ENCODE data around the gene CYP4B1.
"Not testable (repeated sequence)": the region's sequence is repeated elsewhere in the genome, so short reads cannot be mapped to it uniquely, and the experiment has no call there.

Gene CYP4B1

GRCh38 chr1:46774297-46774696 is 24.5 kb upstream of the CYP4B1 start:
- no peak overlapping the region for H3K9ac ChIP-seq (ENCODE audit: insufficient read length)
- peaks cover 6% of the 10 kb centered on the region; the same call in 1 of the 2 replicates for H3K9me3 ChIP-seq (ENCODE audit: low read depth, low read length)
- TF ChIP-seq EZH2 (IDR thresholded peaks at IDR 0.05) (no peak), POLR2AphosphoS5 (IDR thresholded peaks at IDR 0.05; ENCODE audit: borderline replicate concordance, low read depth, low read length) (no peak), FOXP2 (optimal IDR thresholded peaks at IDR 0.05; ENCODE audit: control extremely low read depth, extremely low read length, insufficient read depth) (no peak)
- no peaks in the 10 kb centered on the region for H3K36me3 ChIP-seq (ENCODE audit: insufficient read depth, low read length)
- H3K4me3 ChIP-seq: no peak overlapping the region
- DNase-seq (ENCODE audit: low read depth, low spot score): no peak
- H3K27ac ChIP-seq: no peak overlapping the region

GRCh38 chr1:46778456-46778855 is 20.4 kb upstream of the CYP4B1 start:
- not testable (repeated sequence) for H3K9me3 ChIP-seq (ENCODE audit: low read depth, low read length)

GRCh38 chr1:46784666-46785065 is 14.2 kb upstream of the CYP4B1 start:
- TF ChIP-seq EZH2 (IDR thresholded peaks at IDR 0.05) (no peak), FOXP2 (optimal IDR thresholded peaks at IDR 0.05; ENCODE audit: control extremely low read depth, extremely low read length, insufficient read depth) (no peak), POLR2AphosphoS5 (IDR thresholded peaks at IDR 0.05; ENCODE audit: borderline replicate concordance, low read depth, low read length) (no peak)
- no peak overlapping the region for H3K9ac ChIP-seq (ENCODE audit: insufficient read length)
- H3K36me3 ChIP-seq (ENCODE audit: insufficient read depth, low read length): no peaks in the 10 kb centered on the region
- no peak overlapping the region for H3K4me3 ChIP-seq
- no peak for DNase-seq (ENCODE audit: low read depth, low spot score)
- H3K27ac ChIP-seq: no peak overlapping the region
- H3K9me3 ChIP-seq (ENCODE audit: low read depth, low read length): no peaks in the 10 kb centered on the region

More at GRCh38 chr1:46778456-46778855, 20.4 kb upstream of the CYP4B1 start:
- not testable (repeated sequence) for DNase-seq (ENCODE audit: low read depth, low spot score); H3K9ac ChIP-seq (ENCODE audit: insufficient read length); H3K27ac ChIP-seq; H3K4me3 ChIP-seq; H3K36me3 ChIP-seq (ENCODE audit: insufficient read depth, low read length)

GRCh38 chr1:46788634-46789033 is 10.2 kb upstream of the CYP4B1 start:
- H3K9ac ChIP-seq (ENCODE audit: insufficient read length); DNase-seq (ENCODE audit: low read depth, low spot score); H3K36me3 ChIP-seq (ENCODE audit: insufficient read depth, low read length); H3K27ac ChIP-seq; H3K9me3 ChIP-seq (ENCODE audit: low read depth, low read length); H3K4me3 ChIP-seq: not testable (repeated sequence)

GRCh38 chr1:46790446-46791101 is 8.3 kb upstream of the CYP4B1 start:
- no peaks in the 10 kb centered on the region for H3K36me3 ChIP-seq (ENCODE audit: insufficient read depth, low read length)
- H3K4me3 ChIP-seq: no peak overlapping the region
- H3K9ac ChIP-seq (ENCODE audit: insufficient read length): no peak overlapping the region
- H3K27ac ChIP-seq: no peak overlapping the region
- DNase-seq (ENCODE audit: low read depth, low spot score): no peak
- no peak for TF ChIP-seq FOXP2 (optimal IDR thresholded peaks at IDR 0.05; ENCODE audit: control extremely low read depth, extremely low read length, insufficient read depth)
- no peak for TF ChIP-seq POLR2AphosphoS5 (IDR thresholded peaks at IDR 0.05; ENCODE audit: borderline replicate concordance, low read depth, low read length)
- no peak for TF ChIP-seq EZH2 (IDR thresholded peaks at IDR 0.05)
- H3K9me3 ChIP-seq (ENCODE audit: low read depth, low read length): no peaks in the 10 kb centered on the region

- DNase-seq (ENCODE audit: low read depth, low spot score): no peak
- Histone ChIP-seq H3K4me3 (no peak overlapping the region), H3K9me3 (ENCODE audit: low read depth, low read length) (no peaks in the 10 kb centered on the region), H3K9ac (ENCODE audit: insufficient read length) (no peak overlapping the region), H3K36me3 (ENCODE audit: insufficient read depth, low read length) (no peaks in the 10 kb centered on the region), H3K27ac (no peak overlapping the region)
- TF ChIP-seq EZH2 (IDR thresholded peaks at IDR 0.05): no peak
- no peak for TF ChIP-seq FOXP2 (optimal IDR thresholded peaks at IDR 0.05; ENCODE audit: control extremely low read depth, extremely low read length, insufficient read depth)
- no peak for TF ChIP-seq POLR2AphosphoS5 (IDR thresholded peaks at IDR 0.05; ENCODE audit: borderline replicate concordance, low read depth, low read length)
Observed at GRCh38 chr1:46793126-46793525, 5.7 kb upstream of the CYP4B1 start.

GRCh38 chr1:46797696-46798470 is 963 bp upstream of the CYP4B1 start:
- TF ChIP-seq FOXP2 (optimal IDR thresholded peaks at IDR 0.05; ENCODE audit: control extremely low read depth, extremely low read length, insufficient read depth): no peak
- no peak for TF ChIP-seq POLR2AphosphoS5 (IDR thresholded peaks at IDR 0.05; ENCODE audit: borderline replicate concordance, low read depth, low read length)
- TF ChIP-seq EZH2 (IDR thresholded peaks at IDR 0.05): no peak
- H3K27ac ChIP-seq: no peak overlapping the region
- H3K36me3 ChIP-seq (ENCODE audit: insufficient read depth, low read length): no peaks in the 10 kb centered on the region
- H3K9ac ChIP-seq (ENCODE audit: insufficient read length): no peak overlapping the region
- DNase-seq (ENCODE audit: low read depth, low spot score): no peak
- H3K4me3 ChIP-seq: no peak overlapping the region
- H3K9me3 ChIP-seq (ENCODE audit: low read depth, low read length): no peaks in the 10 kb centered on the region

GRCh38 chr1:46800742-46801141 is 1.9 kb downstream of the CYP4B1 start:
- H3K9me3 ChIP-seq (ENCODE audit: low read depth, low read length): no peaks in the 10 kb centered on the region
- H3K36me3 ChIP-seq (ENCODE audit: insufficient read depth, low read length): no peaks in the 10 kb centered on the region
- TF ChIP-seq EZH2 (IDR thresholded peaks at IDR 0.05): no peak
- TF ChIP-seq FOXP2 (optimal IDR thresholded peaks at IDR 0.05; ENCODE audit: control extremely low read depth, extremely low read length, insufficient read depth): no peak
- TF ChIP-seq POLR2AphosphoS5 (IDR thresholded peaks at IDR 0.05; ENCODE audit: borderline replicate concordance, low read depth, low read length): no peak

More at GRCh38 chr1:46800742-46801141, 1.9 kb downstream of the CYP4B1 start:
- no peak for DNase-seq (ENCODE audit: low read depth, low spot score)
- Histone ChIP-seq H3K4me3 (no peak overlapping the region), H3K27ac (no peak overlapping the region), H3K9ac (ENCODE audit: insufficient read length) (no peak overlapping the region)

All from SK-N-MC (cell line).